Medulla oblongata (tissue), 1 donor: Measurements from ENCODE around the gene ARHGAP36.

Experiments used
- DNase-seq: peaks from one replicate; pipeline ENCODE4 v3.0.0-alpha.2; 2015; ENCODE audit errors: extremely low spot score

ARHGAP36 gene

GRCh38 chrX:131068945-131069719 is 11.0 kb downstream of the ARHGAP36 start:
- peak; percentile 30 for DNase-seq

- DNase-seq: no peak
Measured at GRCh38 chrX:131072871-131073571, 14.9 kb downstream of the ARHGAP36 start.

- DNase-seq: no peak
Measured at GRCh38 chrX:131073607-131074006, 15.5 kb downstream of the ARHGAP36 start.

GRCh38 chrX:131081772-131082740 is 23.9 kb downstream of the ARHGAP36 start:
- no peak for DNase-seq

DNA sequence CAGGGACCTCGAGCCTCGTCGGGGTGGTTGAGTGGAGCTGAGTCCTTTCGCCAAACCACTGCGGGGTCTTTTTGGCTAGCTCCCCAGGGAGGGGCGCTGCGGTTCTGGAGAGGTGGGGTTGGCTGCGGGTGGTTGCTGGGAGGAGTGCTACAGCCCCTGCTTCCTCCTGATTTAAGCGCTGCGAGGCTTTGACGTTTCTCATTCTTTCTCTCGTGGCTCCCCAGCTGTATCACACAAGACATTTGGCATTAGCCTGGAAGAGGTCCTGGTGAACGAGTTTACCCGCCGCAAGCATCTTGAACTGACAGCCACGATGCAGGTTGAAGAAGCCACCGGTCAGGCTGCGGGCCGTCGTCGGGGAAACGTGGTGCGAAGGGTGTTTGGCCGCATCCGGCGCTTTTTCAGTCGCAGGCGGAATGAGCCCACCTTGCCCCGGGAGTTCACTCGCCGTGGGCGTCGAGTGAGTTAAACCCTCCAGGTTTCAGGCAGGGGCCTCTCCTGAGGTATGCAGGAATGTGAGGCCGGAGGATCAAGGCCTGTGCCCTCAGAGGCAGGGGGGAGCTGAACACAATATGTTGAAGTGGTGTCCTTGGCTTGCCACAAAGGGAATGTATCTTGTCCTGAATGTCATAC is 25.5 kb downstream of the ARHGAP36 start:
- DNase-seq: no peak

DNA sequence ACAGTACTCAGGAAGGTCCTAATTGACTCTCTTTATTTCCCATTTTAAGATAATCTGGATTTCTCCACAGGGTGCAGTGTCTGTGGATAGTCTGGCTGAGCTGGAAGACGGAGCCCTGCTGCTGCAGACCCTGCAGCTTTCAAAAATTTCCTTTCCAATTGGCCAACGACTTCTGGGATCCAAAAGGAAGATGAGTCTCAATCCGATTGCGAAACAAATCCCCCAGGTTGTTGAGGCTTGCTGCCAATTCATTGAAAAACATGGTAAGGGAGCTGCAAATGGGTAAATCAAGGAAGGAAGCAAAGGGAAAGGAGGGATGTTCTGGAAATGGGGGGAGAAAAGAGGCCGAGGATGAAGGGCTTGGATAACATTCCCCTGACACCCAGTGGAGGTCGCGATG is 26.0 kb downstream of the ARHGAP36 start:
- DNase-seq: no peak

DNA sequence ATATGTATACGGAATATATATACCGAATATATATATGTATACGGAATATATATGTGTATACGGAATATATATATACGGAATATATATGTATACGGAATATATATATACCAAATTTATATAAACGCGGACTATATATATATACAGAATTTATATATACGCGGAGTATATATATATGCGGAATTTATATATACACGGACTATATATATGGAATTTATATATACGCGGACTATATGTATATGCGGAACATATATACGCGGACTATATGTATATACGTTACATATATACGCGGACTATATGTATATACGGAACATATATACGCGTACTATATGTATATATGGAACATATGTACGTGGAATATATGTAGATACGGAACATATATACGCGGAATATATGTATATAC is 78.6 kb downstream of the ARHGAP36 start:
- no peak for DNase-seq

- DNase-seq: no peak
Measured at GRCh38 chrX:131139072-131139471, 80.9 kb downstream of the ARHGAP36 start.
